Measurements from ENCODE around the gene ARHGEF4. TPM values are rescaled to one million over a fixed set of nuclear protein-coding genes. Genes with fewer than 3 reads are reported as not detected.

ARHGEF4 gene
- total RNA-seq, 1 experiment from 2014 or later: 7.6 TPM

DNA sequence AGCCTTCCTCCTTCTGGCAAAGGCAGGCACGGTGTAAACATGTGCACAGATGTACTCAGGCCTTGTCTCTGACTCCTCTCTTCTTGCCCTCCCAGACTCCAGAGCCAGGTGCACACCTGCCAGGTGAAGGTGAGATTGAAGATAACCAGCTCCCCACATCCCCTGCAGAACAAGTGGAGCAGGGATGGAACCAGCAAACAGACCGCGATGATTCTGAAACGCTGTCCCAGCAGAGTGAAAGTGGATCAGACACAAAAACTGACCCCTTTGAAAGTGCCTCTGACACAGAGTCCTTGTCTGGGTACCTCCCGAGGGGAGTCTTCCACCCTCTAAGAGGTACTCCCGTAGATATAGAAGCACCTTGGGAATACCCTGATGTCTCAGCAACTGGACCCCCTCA, 77.2 kb downstream of the ARHGEF4 start:
- Histone ChIP-seq H3K36me3 (no peaks in the 10 kb centered on the region), H3K9me3 (no peaks in the 10 kb centered on the region), H3K4me3 (no peak overlapping the region), H3K27me3 (no peaks in the 10 kb centered on the region)
- no peak for DNase-seq

DNA sequence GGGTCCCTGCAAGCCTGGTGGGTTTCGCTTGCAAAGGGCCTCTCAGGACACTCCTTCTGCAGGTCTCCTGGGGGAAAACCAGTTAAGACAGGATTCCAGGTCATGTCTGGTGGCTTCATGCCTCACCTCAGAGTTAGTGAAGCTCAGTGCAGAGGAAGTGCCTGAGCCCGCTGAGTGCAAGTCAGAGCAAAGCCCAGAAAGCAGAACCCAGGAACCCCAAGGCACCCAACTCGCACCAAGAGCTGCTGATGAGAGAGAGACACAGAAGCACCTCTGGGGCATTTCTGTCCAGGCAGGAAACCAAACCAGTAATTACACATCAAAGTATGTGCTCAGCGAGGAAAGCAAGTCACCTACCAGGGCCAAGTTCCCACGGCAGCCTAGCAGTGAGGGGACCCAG, 78.4 kb downstream of the ARHGEF4 start:
- H3K9me3 ChIP-seq: no peaks in the 10 kb centered on the region
- no peak overlapping the region for H3K4me3 ChIP-seq
- no peaks in the 10 kb centered on the region for H3K36me3 ChIP-seq
- H3K27me3 ChIP-seq: no peaks in the 10 kb centered on the region
- DNase-seq: no peak

DNA sequence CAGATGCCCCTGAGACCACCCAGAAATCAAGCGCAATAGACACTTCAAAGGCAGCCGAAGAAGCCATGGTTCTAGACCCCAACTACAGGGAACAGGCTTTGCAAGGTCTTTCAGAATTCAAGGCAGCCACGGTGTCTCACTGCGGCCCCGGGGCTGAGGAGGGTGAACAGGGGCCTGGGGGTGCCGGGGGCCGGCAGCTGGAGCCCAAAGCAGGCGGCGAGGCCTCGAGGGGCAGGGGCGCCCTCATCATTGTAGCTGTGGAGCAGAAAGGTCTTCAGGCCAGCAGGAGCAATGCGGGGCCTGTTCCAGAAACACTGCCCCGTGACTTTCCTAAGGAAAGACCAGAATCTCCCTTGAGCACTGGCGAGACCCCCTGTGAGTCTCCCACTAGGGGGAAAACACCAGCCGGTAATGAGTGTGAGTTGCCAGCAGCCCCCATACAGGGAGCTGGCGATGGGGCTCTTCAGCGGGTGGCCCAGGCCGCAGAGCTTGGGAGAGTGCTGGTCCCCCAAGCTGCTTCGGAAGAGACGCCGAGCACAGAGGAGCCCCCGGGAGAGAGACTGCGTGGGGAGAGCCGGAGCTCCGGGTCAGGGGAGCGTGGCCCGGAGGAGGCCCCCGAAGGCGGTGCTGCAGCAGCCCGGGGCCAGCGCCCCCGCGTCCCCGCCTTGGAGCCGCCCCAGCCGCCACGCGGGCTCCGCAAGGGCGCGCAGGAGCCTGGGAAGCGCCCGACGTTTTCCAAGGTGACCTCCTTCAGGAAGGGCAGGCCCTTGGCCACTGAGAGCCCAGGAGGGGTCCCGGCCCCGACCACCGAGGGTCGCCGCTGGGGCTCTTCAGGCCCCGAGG, 79.1 kb downstream of the ARHGEF4 start:
- Histone ChIP-seq H3K36me3 (no peaks in the 10 kb centered on the region), H3K9me3 (no peaks in the 10 kb centered on the region), H3K27me3 (no peaks in the 10 kb centered on the region), H3K4me3 (no peak overlapping the region)
- DNase-seq: no peak

DNA sequence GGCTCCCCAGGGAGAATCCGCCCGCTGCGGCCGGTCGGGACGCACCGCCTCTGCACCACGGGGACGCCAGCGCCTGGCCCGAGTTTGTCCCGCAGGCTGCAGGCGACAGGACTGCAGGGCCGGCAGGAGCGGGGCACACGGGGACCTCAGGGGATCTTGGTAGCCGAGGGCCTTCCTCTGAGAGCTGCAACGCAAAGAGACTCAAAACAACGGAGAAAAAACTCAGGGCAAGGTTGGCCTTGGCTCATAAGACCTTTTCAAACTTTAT, 79.7 kb downstream of the ARHGEF4 start:
- Histone ChIP-seq H3K9me3 (no peaks in the 10 kb centered on the region), H3K36me3 (no peaks in the 10 kb centered on the region), H3K27me3 (no peaks in the 10 kb centered on the region), H3K4me3 (no peak overlapping the region)
- no peak for DNase-seq

GRCh38 chr2:130917006-130917688, 80.4 kb downstream of the ARHGEF4 start:
- H3K4me3 ChIP-seq: no peak overlapping the region
- no peaks in the 10 kb centered on the region for H3K36me3 ChIP-seq
- DNase-seq: no peak
- H3K9me3 ChIP-seq: no peaks in the 10 kb centered on the region
- no peaks in the 10 kb centered on the region for H3K27me3 ChIP-seq

- H3K4me3 ChIP-seq: no peak overlapping the region
- H3K9me3 ChIP-seq: no peaks in the 10 kb centered on the region
- H3K36me3 ChIP-seq: no peaks in the 10 kb centered on the region
- no peaks in the 10 kb centered on the region for H3K27me3 ChIP-seq
- DNase-seq: no peak
Observed at GRCh38 chr2:130918393-130918792, 81.7 kb downstream of the ARHGEF4 start.

GRCh38 chr2:130920415-130921163, 83.9 kb downstream of the ARHGEF4 start:
- H3K36me3 ChIP-seq: no peaks in the 10 kb centered on the region
- H3K9me3 ChIP-seq: no peaks in the 10 kb centered on the region
- no peaks in the 10 kb centered on the region for H3K27me3 ChIP-seq
- H3K4me3 ChIP-seq: no peak overlapping the region
- peak; percentile 37 for DNase-seq

DNA sequence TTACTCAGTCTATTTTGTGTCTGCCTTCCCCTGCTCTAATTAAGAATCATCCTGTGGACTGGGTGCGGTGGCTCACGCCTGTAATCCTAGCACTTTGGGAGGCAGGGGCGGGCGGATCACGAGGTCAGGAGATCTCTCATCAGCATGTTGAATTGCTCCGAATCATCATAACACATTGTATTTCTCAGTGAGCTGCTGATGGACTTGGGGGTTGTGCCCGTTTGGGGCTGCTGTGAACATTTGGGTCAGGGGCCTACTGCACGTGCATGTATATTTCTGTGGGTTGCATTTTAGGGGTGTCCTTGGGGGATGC, 84.4 kb downstream of the ARHGEF4 start:
- H3K4me3 ChIP-seq: no peak overlapping the region
- no peaks in the 10 kb centered on the region for H3K27me3 ChIP-seq
- no peaks in the 10 kb centered on the region for H3K9me3 ChIP-seq
- H3K36me3 ChIP-seq: no peaks in the 10 kb centered on the region
- DNase-seq: no peak

DNA sequence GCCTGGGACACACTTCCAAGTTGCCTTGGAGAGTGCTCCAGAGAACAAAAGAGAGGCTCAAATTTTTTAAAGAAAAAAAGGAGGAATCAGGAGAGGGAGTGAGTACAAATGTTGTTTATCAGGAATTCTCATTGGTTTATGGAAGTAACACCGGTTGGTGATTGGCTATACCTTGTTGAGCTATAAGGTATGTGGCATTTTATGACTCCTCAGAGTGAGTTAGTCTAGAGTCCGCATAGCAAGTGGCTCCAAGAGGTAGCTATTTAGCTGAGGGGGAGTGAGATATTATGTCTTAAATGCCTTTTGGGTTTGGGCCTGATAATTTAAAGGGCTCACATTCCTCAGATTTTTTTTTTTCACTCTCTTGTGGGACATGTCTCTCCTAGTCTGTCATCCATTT, 85.7 kb downstream of the ARHGEF4 start:
- H3K36me3 ChIP-seq: no peaks in the 10 kb centered on the region
- H3K9me3 ChIP-seq: no peaks in the 10 kb centered on the region
- H3K27me3 ChIP-seq: no peaks in the 10 kb centered on the region
- DNase-seq: no peak
- H3K4me3 ChIP-seq: no peak overlapping the region

- no peak overlapping the region for H3K4me3 ChIP-seq
- H3K36me3 ChIP-seq: no peaks in the 10 kb centered on the region
- DNase-seq: no peak
- no peaks in the 10 kb centered on the region for H3K27me3 ChIP-seq
- H3K9me3 ChIP-seq: no peaks in the 10 kb centered on the region
Observed at GRCh38 chr2:130928385-130928784, 91.7 kb downstream of the ARHGEF4 start.

GRCh38 chr2:130930740-130931659, 94.3 kb downstream of the ARHGEF4 start:
- no peak for DNase-seq

GRCh38 chr2:130933501-130933900, 96.8 kb downstream of the ARHGEF4 start:
- Histone ChIP-seq H3K9me3 (no peaks in the 10 kb centered on the region; the same call in 1 of the 2 replicates), H3K27me3 (no peaks in the 10 kb centered on the region), H3K36me3 (no peaks in the 10 kb centered on the region), H3K4me3 (no peak overlapping the region)
- DNase-seq: no peak

More at GRCh38 chr2:130930740-130931659, 94.3 kb downstream of the ARHGEF4 start:
- no peaks in the 10 kb centered on the region for H3K9me3 ChIP-seq
- H3K27me3 ChIP-seq: no peaks in the 10 kb centered on the region
- H3K36me3 ChIP-seq: no peaks in the 10 kb centered on the region
- no peak overlapping the region for H3K4me3 ChIP-seq

- Histone ChIP-seq H3K36me3 (no peaks in the 10 kb centered on the region), H3K4me3 (no peak overlapping the region), H3K9me3 (no peaks in the 10 kb centered on the region; the same call in 1 of the 2 replicates), H3K27me3 (no peaks in the 10 kb centered on the region)
- DNase-seq: no peak
Observed at GRCh38 chr2:130936451-130936850, 99.7 kb downstream of the ARHGEF4 start.

- Histone ChIP-seq H3K4me3 (no peak overlapping the region), H3K27me3 (no peaks in the 10 kb centered on the region), H3K9me3 (peaks cover 6% of the 10 kb centered on the region; the same call in 1 of the 2 replicates), H3K36me3 (no peaks in the 10 kb centered on the region)
- DNase-seq: no peak
Observed at GRCh38 chr2:130947967-130948366, 111.3 kb downstream of the ARHGEF4 start.

DNA sequence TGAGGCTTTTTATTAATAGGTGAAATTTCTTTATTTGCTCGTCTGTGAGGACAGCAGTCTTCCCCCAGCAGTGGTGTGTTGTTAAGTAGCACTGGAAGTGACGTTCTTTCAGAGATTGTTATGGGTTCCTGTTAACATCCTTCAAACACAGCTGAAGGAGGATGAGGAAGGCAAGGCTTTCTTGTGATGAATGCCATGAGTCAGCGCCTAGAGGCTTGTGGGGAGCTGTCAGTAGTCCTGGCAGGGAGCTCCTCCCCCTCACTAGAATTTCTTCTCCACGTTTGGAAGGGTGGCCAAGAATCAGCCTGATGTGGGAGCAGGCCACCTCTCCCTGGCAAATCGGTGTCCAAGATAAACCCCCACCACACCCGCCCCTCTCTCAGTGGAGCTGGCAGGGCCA, 113.2 kb downstream of the ARHGEF4 start:
- Histone ChIP-seq H3K9me3 (no peaks in the 10 kb centered on the region; the same call in 1 of the 2 replicates), H3K4me3 (no peak overlapping the region), H3K36me3 (no peaks in the 10 kb centered on the region), H3K27me3 (no peaks in the 10 kb centered on the region)
- no peak for DNase-seq

DNA sequence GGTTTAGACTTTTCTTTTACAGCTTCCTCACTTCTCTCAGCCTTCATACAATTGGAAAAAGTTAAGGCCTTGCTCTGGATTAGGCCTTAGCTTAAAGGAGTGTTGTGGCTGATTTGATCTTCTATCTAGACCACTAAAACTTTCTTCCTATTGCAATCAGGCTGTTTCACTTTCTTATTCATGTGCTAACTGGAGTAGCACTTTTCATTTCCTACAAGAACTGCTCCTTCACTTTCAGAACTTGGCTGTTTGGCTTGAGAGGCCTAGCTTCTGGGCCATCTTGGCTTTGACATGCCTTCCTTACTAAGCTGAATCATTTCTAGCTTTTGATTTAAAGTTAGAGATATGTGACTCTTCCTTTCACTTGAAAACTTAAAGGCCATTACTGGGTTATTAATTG, 114.3 kb downstream of the ARHGEF4 start:
- no peak overlapping the region for H3K4me3 ChIP-seq
- no peaks in the 10 kb centered on the region for H3K27me3 ChIP-seq
- H3K36me3 ChIP-seq: no peaks in the 10 kb centered on the region
- H3K9me3 ChIP-seq: no peaks in the 10 kb centered on the region; the same call in 1 of the 2 replicates
- no peak for DNase-seq

DNA sequence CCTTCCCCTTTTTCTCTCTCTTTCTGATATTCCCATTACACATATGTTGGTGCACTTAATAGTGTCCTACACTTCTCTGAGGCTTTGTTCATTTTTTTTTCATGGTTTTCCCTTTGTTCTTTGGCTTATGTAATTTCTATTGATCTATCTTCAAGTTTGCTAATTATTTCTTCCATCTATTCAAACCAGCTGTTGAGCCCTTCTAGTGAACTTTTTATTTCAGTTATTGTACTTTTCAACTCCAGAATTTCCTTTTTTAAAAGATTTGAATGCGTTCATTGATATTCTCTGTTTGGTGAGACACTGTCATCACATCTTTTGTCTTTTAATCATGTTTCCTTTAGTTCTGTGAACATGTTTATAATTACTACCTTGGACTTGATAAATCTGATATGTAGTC, 118.2 kb downstream of the ARHGEF4 start:
- no peak overlapping the region for H3K4me3 ChIP-seq
- no peak for DNase-seq
- H3K9me3 ChIP-seq: no peaks in the 10 kb centered on the region; the same call in 1 of the 2 replicates
- H3K36me3 ChIP-seq: no peaks in the 10 kb centered on the region
- no peaks in the 10 kb centered on the region for H3K27me3 ChIP-seq

Data from MG63 (cell line).